Activated naive CD4-positive, alpha-beta T cell treated with anti-CD3 and anti-CD28 coated beads, Interleukin-2, amount 50 U/mL, for 24 hours (primary cell): ENCODE data around the gene EXOC3L1.

Experiments
- H3K27ac Mint-ChIP-seq: one replicate; pipeline ENCODE4 v1.8.0; 2021; ENCODE audit warnings: mild to moderate bottlenecking, mixed read lengths
- H3K27me3 Mint-ChIP-seq: one replicate; pipeline ENCODE4 v1.8.0; 2021; ENCODE audit warnings: mixed read lengths
- H3K36me3 Mint-ChIP-seq: one replicate; pipeline ENCODE4 v1.8.0; 2021; ENCODE audit warnings: mixed read lengths
- H3K4me1 Mint-ChIP-seq: one replicate; pipeline ENCODE4 v1.8.0; 2021; ENCODE audit warnings: mixed read lengths
- H3K4me3 Mint-ChIP-seq: one replicate; pipeline ENCODE4 v1.8.0; 2021; ENCODE audit warnings: mild to moderate bottlenecking, mixed read lengths
- H3K9me3 Mint-ChIP-seq: one replicate; pipeline ENCODE4 v1.8.0; 2021; ENCODE audit warnings: mixed read lengths

EXOC3L1 gene

GRCh38 chr16:67226804-67227566, 37.0 kb upstream of the EXOC3L1 start, which contains the start of gene TMEM208:
Gene TMEM208, plus strand, starts transcription at chr16:67227130. Its CDS starts 89 bp downstream, at chr16:67227219.
- peak within 1 kb of the TSS; percentile 99 for H3K4me3 Mint-ChIP-seq
- no peaks in the 10 kb centered on the region for H3K27me3 Mint-ChIP-seq
- H3K4me1 Mint-ChIP-seq: peaks cover 51% of the 10 kb centered on the region
- H3K9me3 Mint-ChIP-seq: no peaks in the 10 kb centered on the region
- peaks cover 7% of the 10 kb centered on the region for H3K36me3 Mint-ChIP-seq
- H3K27ac Mint-ChIP-seq: peak within 1 kb of the TSS; percentile 99

GRCh38 chr16:67226295-67226803, 36.4 kb upstream of the EXOC3L1 start:
- peak overlapping the region; percentile 99 for H3K4me3 Mint-ChIP-seq
- peak overlapping the region; percentile 99 for H3K27ac Mint-ChIP-seq
- peaks cover 51% of the 10 kb centered on the region for H3K4me1 Mint-ChIP-seq
- no peaks in the 10 kb centered on the region for H3K9me3 Mint-ChIP-seq
- H3K36me3 Mint-ChIP-seq: peaks cover 7% of the 10 kb centered on the region
- H3K27me3 Mint-ChIP-seq: no peaks in the 10 kb centered on the region

- Mint-ChIP-seq H3K4me3 (no peak overlapping the region), H3K36me3 (peaks cover 7% of the 10 kb centered on the region), H3K4me1 (peaks cover 51% of the 10 kb centered on the region), H3K9me3 (no peaks in the 10 kb centered on the region), H3K27me3 (no peaks in the 10 kb centered on the region), H3K27ac (peak overlapping the region; percentile 91)
Measured at GRCh38 chr16:67223992-67224391, 34.1 kb upstream of the EXOC3L1 start.

- H3K27ac Mint-ChIP-seq: no peak overlapping the region
Measured at GRCh38 chr16:67216612-67217490, 26.9 kb upstream of the EXOC3L1 start.

DNA sequence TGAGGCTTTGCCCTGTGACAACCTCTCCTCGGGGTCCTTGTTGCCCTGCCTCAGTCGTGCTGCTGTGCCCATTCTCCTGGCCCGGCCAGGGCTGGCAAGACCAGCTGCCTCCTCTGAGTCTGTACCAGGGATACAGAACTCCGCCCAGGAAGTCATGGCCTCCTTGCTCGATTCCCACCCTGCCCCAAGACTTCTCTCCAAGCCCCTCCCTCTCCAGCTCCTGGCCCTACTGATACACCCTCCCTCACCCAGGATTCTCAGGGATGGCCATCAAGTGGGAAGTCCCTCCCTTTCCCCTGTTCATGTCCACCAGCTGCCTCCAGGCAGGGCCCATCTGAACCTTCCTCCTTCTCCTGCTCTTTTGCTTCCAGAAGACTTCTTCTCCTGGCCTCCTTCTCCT, 25.8 kb upstream of the EXOC3L1 start:
- Mint-ChIP-seq H3K4me3 (no peak overlapping the region), H3K9me3 (no peaks in the 10 kb centered on the region), H3K27me3 (no peaks in the 10 kb centered on the region), H3K4me1 (peaks cover 7% of the 10 kb centered on the region), H3K27ac (no peak overlapping the region), H3K36me3 (peaks cover 7% of the 10 kb centered on the region)

More at GRCh38 chr16:67216612-67217490, 26.9 kb upstream of the EXOC3L1 start:
- H3K9me3 Mint-ChIP-seq: no peaks in the 10 kb centered on the region
- H3K4me3 Mint-ChIP-seq: no peak overlapping the region
- peaks cover 7% of the 10 kb centered on the region for H3K36me3 Mint-ChIP-seq
- no peaks in the 10 kb centered on the region for H3K27me3 Mint-ChIP-seq
- peaks cover 7% of the 10 kb centered on the region for H3K4me1 Mint-ChIP-seq

DNA sequence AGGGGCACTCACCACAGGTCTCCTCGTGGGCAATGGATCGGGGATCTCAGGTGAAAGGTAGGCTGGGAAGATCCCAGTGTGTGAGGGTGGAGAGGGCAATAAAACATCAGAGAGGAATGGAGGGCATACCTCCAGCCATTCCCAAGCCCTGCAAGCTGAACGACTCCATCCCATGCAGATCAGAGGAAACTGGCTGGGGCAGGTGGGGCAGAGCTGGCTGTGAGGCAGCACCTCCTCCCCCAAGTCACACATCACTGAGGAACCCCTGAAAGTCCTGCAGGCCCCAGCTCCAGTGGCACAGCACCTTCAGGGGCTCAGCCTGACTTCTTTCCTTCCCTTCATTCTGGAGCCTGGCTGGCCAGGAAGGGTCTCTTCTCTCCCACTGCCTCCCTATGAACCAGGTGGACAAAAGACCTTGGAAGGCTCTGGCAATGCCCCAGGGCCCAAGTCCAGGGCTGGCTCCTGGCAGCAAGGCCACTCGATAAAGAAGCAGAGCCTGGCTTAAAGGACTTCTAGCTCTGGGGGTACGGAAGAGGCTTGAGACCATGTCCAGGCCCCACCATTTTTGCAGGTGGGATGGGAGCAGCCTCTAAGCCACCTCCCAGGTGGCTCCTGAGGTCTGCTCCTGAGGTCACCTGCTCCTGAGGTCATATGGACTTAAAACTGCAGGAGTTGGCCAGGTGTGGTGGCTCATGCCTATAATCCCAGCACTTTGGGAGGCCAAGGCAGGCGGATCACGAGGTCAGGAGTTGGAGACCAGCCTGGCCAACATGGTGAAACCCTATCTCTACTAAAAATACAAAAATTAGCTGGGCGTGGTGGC, 23.5 kb upstream of the EXOC3L1 start:
- Mint-ChIP-seq H3K4me1 (peaks cover 7% of the 10 kb centered on the region), H3K27me3 (no peaks in the 10 kb centered on the region), H3K36me3 (peaks cover 5% of the 10 kb centered on the region), H3K9me3 (no peaks in the 10 kb centered on the region), H3K27ac (no peak overlapping the region), H3K4me3 (no peak overlapping the region)

GRCh38 chr16:67212766-67213165, 22.8 kb upstream of the EXOC3L1 start:
- Mint-ChIP-seq H3K4me3 (no peak overlapping the region), H3K27me3 (no peaks in the 10 kb centered on the region), H3K36me3 (peaks cover 5% of the 10 kb centered on the region), H3K27ac (no peak overlapping the region), H3K4me1 (peaks cover 7% of the 10 kb centered on the region), H3K9me3 (no peaks in the 10 kb centered on the region)

DNA sequence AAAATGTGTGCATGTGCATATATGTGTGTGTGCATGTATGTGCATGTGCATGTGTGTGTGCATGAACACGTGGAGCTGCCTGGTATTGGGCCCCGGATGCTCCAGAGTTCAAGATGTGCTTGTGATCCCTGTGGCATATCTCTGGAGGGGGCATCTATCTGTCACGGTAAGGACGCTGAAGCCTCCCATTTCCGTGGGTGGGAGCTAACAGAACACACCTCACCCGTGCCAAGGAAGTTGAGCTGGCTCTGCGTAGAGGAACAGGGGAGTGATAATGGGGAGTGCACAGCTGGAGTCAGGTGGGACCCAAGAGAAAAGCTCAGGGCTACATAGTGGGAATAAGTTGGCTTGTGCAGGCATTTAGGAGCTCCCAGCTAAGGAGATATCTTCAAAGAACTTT, 21.7 kb upstream of the EXOC3L1 start:
- no peak overlapping the region for H3K4me3 Mint-ChIP-seq
- no peak overlapping the region for H3K27ac Mint-ChIP-seq
- no peaks in the 10 kb centered on the region for H3K27me3 Mint-ChIP-seq
- H3K9me3 Mint-ChIP-seq: no peaks in the 10 kb centered on the region
- peaks cover 2% of the 10 kb centered on the region for H3K36me3 Mint-ChIP-seq
- peaks cover 4% of the 10 kb centered on the region for H3K4me1 Mint-ChIP-seq

- Mint-ChIP-seq H3K27ac (no peak overlapping the region), H3K4me3 (no peak overlapping the region), H3K36me3 (peaks cover 3% of the 10 kb centered on the region), H3K9me3 (no peaks in the 10 kb centered on the region), H3K27me3 (no peaks in the 10 kb centered on the region), H3K4me1 (no peaks in the 10 kb centered on the region)
Measured at GRCh38 chr16:67210069-67210937, 20.4 kb upstream of the EXOC3L1 start.

- H3K4me3 Mint-ChIP-seq: no peak overlapping the region
- H3K36me3 Mint-ChIP-seq: peaks cover 3% of the 10 kb centered on the region
- no peaks in the 10 kb centered on the region for H3K9me3 Mint-ChIP-seq
- no peaks in the 10 kb centered on the region for H3K27me3 Mint-ChIP-seq
- no peak overlapping the region for H3K27ac Mint-ChIP-seq
- H3K4me1 Mint-ChIP-seq: no peaks in the 10 kb centered on the region
Measured at GRCh38 chr16:67209565-67209964, 19.6 kb upstream of the EXOC3L1 start.

DNA sequence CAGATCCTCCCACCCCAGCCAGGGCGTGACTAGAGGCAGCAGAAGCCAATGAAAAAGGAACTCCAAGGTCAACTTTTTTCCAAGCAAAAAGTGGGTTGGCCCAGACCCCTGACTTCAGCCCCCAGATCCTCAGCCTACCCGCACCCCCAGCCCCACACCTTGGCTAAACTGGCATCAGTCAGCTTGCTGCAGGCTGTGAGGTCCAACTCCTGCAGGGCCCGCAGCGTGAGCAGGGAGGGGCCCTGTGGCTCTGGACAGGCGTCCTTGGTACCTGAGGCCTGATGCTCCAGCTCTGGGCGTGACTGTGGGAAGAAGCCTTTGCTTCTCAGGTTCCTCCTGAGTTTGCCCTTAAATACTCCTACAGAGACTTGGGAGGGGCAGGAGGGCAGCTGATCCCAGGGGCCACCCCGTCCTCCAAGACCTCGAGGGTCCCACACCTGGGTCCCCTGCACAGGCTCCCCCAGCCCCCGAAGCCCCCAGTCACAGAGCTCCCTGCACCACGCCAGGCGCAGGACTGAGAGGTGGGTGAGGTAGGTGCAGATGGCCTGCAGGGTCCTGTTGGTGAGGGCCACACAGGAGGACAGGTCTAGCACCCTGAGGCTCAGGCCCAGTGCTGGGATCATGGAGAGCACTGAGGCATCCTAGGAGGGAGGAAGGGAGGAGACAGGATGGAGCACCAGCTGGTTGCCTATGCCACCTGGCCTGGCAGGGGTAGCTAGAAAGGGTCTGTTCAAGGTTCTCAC, 18.4 kb upstream of the EXOC3L1 start:
- Mint-ChIP-seq H3K27me3 (no peaks in the 10 kb centered on the region), H3K36me3 (peaks cover 3% of the 10 kb centered on the region), H3K4me1 (no peaks in the 10 kb centered on the region), H3K9me3 (no peaks in the 10 kb centered on the region), H3K4me3 (no peak overlapping the region), H3K27ac (no peak overlapping the region)

DNA sequence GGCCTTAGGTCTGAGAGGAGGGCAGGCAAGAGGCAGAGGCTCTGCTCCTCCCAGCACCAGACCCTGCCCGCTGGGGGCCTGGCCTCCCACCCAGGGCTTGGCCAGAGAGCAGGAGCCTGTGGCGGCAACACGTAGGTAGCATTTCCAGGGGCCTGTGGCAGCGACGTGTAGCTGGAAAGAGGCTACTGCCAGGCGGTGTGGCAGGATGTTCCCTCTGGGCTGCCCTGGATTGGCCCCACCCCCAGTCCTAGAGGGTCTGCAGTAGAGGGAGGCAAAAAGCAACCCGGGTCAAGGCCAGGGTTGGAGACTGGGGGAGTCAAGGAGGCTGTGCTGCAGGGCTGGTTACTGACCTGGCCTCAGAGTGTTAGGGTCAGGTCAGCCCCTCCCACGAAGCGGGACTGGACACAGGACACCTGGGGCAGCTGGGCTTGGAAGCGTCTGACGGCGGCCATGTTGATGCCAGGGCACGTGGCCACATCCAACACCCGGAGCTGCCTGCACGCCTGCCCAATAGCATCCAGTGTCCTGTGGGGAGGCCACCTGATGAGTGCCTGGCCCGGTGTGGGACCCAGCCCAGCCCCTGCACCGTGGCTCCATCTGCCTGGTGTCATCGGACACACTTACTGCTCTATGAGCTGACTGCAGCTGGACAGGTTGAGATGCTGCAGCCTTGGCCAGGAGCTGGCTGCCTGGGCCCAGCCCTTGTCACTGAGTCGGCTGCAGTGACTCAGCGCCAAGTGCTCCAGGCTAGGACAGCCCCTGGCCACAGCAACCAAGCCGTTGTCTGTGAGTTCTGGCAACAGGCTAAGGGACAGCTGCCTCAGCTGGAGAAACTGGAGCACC, 17.5 kb upstream of the EXOC3L1 start:
- no peaks in the 10 kb centered on the region for H3K9me3 Mint-ChIP-seq
- no peak overlapping the region for H3K4me3 Mint-ChIP-seq

DNA sequence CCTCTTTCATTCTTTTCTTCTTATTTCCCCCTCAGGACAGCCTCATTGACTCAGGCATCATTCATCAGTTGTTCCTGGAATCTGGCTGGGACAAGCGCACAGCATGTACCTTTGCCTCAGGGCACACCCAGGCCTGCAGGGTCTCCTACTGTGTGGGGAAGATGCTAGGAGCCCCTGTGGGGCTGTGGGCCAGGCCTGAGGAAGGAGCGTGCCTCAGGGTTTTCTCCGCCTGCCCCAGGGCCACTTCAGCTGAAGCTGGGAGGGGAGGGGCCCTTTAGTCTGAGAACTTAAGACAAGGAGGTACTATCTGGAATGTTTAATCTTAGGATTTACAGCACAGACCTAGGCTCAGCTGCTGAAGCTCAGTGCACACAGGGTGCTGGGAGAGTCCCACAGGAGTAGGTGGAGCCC, 16.9 kb upstream of the EXOC3L1 start:
- Mint-ChIP-seq H3K36me3 (peaks cover 3% of the 10 kb centered on the region), H3K9me3 (no peaks in the 10 kb centered on the region), H3K27me3 (no peaks in the 10 kb centered on the region), H3K4me1 (no peaks in the 10 kb centered on the region), H3K4me3 (no peak overlapping the region), H3K27ac (no peak overlapping the region)

More for the DNA sequence above, 17.5 kb upstream of the EXOC3L1 start:
- peaks cover 3% of the 10 kb centered on the region for H3K36me3 Mint-ChIP-seq
- H3K4me1 Mint-ChIP-seq: no peaks in the 10 kb centered on the region
- no peaks in the 10 kb centered on the region for H3K27me3 Mint-ChIP-seq
- no peak overlapping the region for H3K27ac Mint-ChIP-seq
